Measurements from ENCODE around the gene SOX8.

SOX8 gene

GRCh38 chr16:990516-991291 lies 9.1 kb downstream of the SOX8 start:
- TF ChIP-seq MAX (IDR thresholded peaks at IDR 0.05) (no peak), TAF1 (IDR thresholded peaks at IDR 0.05; ENCODE audit: low read depth) (no peak)

- TF ChIP-seq REST (IDR thresholded peaks at IDR 0.05; ENCODE audit: low read depth) (no peak), TAF1 (IDR thresholded peaks at IDR 0.05; ENCODE audit: low read depth) (no peak), NFIC (IDR thresholded peaks at IDR 0.05) (no peak), CREB1 (IDR thresholded peaks at IDR 0.05; ENCODE audit: low read depth) (no peak), TCF12 (IDR thresholded peaks at IDR 0.05; ENCODE audit: low read depth) (no peak), RAD21 (IDR thresholded peaks at IDR 0.05; ENCODE audit: low read depth) (no peak), EP300 (IDR thresholded peaks at IDR 0.05; ENCODE audit: borderline replicate concordance) (no peak), MAX (IDR thresholded peaks at IDR 0.05) (no peak), CEBPB (IDR thresholded peaks at IDR 0.05) (no peak), FOXM1 (IDR thresholded peaks at IDR 0.05; ENCODE audit: borderline replicate concordance, low read depth) (no peak), EGR1 (IDR thresholded peaks at IDR 0.05) (no peak), TEAD4 (IDR thresholded peaks at IDR 0.05) (no peak), YY1 (IDR thresholded peaks at IDR 0.05; ENCODE audit: low read depth) (no peak)
These were observed 9.8 kb downstream of the SOX8 start for GRCh38 chr16:991345-991744.

GRCh38 chr16:991773-992172 lies 10.2 kb downstream of the SOX8 start:
- TF ChIP-seq NFIC (IDR thresholded peaks at IDR 0.05) (no peak), ZBTB7A (IDR thresholded peaks at IDR 0.05; ENCODE audit: low read depth) (no peak), TCF12 (IDR thresholded peaks at IDR 0.05; ENCODE audit: low read depth) (no peak)

GRCh38 chr16:993731-994130 lies 12.2 kb downstream of the SOX8 start:
- no peak for TF ChIP-seq FOXM1 (IDR thresholded peaks at IDR 0.05; ENCODE audit: borderline replicate concordance, low read depth)
- TF ChIP-seq REST (IDR thresholded peaks at IDR 0.05; ENCODE audit: low read depth), result no peak
- TF ChIP-seq CEBPB (IDR thresholded peaks at IDR 0.05), result no peak
- no peak for TF ChIP-seq TAF1 (IDR thresholded peaks at IDR 0.05; ENCODE audit: low read depth)
- TF ChIP-seq TEAD4 (IDR thresholded peaks at IDR 0.05), result no peak
- TF ChIP-seq EGR1 (IDR thresholded peaks at IDR 0.05), result no peak
- no peak for TF ChIP-seq ZBTB7A (IDR thresholded peaks at IDR 0.05; ENCODE audit: low read depth)
- no peak for TF ChIP-seq NFIC (IDR thresholded peaks at IDR 0.05)
- no peak for TF ChIP-seq EP300 (IDR thresholded peaks at IDR 0.05; ENCODE audit: borderline replicate concordance)

GRCh38 chr16:995087-995486 lies 13.5 kb downstream of the SOX8 start:
- TF ChIP-seq RAD21 (IDR thresholded peaks at IDR 0.05; ENCODE audit: low read depth) (no peak), TCF12 (IDR thresholded peaks at IDR 0.05; ENCODE audit: low read depth) (no peak), USF1 (IDR thresholded peaks at IDR 0.05) (no peak), CEBPB (IDR thresholded peaks at IDR 0.05) (no peak), MAX (IDR thresholded peaks at IDR 0.05) (no peak), NFIC (IDR thresholded peaks at IDR 0.05) (no peak)

- TF ChIP-seq TCF12 (IDR thresholded peaks at IDR 0.05; ENCODE audit: low read depth) (no peak), MAX (IDR thresholded peaks at IDR 0.05) (no peak), CEBPB (IDR thresholded peaks at IDR 0.05) (no peak), NFIC (IDR thresholded peaks at IDR 0.05) (no peak), EGR1 (IDR thresholded peaks at IDR 0.05) (no peak), YY1 (IDR thresholded peaks at IDR 0.05; ENCODE audit: low read depth) (no peak), RAD21 (IDR thresholded peaks at IDR 0.05; ENCODE audit: low read depth) (no peak), TAF1 (IDR thresholded peaks at IDR 0.05; ENCODE audit: low read depth) (no peak), CREB1 (IDR thresholded peaks at IDR 0.05; ENCODE audit: low read depth) (no peak), FOXM1 (IDR thresholded peaks at IDR 0.05; ENCODE audit: borderline replicate concordance, low read depth) (no peak), USF1 (IDR thresholded peaks at IDR 0.05) (no peak), TEAD4 (IDR thresholded peaks at IDR 0.05) (no peak), REST (IDR thresholded peaks at IDR 0.05; ENCODE audit: low read depth) (no peak), EP300 (IDR thresholded peaks at IDR 0.05; ENCODE audit: borderline replicate concordance) (no peak), ZBTB7A (IDR thresholded peaks at IDR 0.05; ENCODE audit: low read depth) (no peak)
These were observed 14.2 kb downstream of the SOX8 start for GRCh38 chr16:995783-996182.

All from Ishikawa (cell line).